OCI-M2 (cell line): ENCODE measurements around the gene CBX3.
"Not testable (repeated sequence)": the region's sequence is repeated elsewhere in the genome, so short reads cannot be mapped to it uniquely, and the experiment has no call there.

Experiments used
- DNase-seq: peaks from one replicate; lab custom pipeline; 2025; ENCODE audit not compliant: unreplicated experiment; lab: John Stamatoyannopoulos, UW

CBX3 gene

GRCh38 chr7:26200444-26201246 is 900 bp upstream of the CBX3 start, which contains the start of gene HNRNPA2B1:
Gene HNRNPA2B1, minus strand, starts transcription at chr7:26200746. Its CDS starts 169 bp downstream, at chr7:26200577.
- DNase-seq, result peak; percentile 86

GRCh38 chr7:26202019-26202990 is 760 bp downstream of the CBX3 start:
- no peak for DNase-seq

GRCh38 chr7:26203016-26203415 is 1.5 kb downstream of the CBX3 start:
- DNase-seq, result no peak

- no peak for DNase-seq
Observed at GRCh38 chr7:26208040-26208439, 6.5 kb downstream of the CBX3 start.

GRCh38 chr7:26212921-26213718 is 11.6 kb downstream of the CBX3 start:
- DNase-seq, result no peak

- DNase-seq, result no peak
Observed at GRCh38 chr7:26213807-26214515, 12.4 kb downstream of the CBX3 start.

- no peak for DNase-seq
Observed at GRCh38 chr7:26216049-26216448, 14.5 kb downstream of the CBX3 start.

- DNase-seq, result no peak
Observed at GRCh38 chr7:26224359-26224758, 22.8 kb downstream of the CBX3 start.

- no peak for DNase-seq
Observed at GRCh38 chr7:26227987-26228386, 26.4 kb downstream of the CBX3 start.

- no peak for DNase-seq
Observed at GRCh38 chr7:26233902-26234511, 32.5 kb downstream of the CBX3 start.

- no peak for DNase-seq
Observed at GRCh38 chr7:26237035-26237807, 35.7 kb downstream of the CBX3 start.

- DNase-seq, result no peak
Observed at GRCh38 chr7:26238032-26238431, 36.5 kb downstream of the CBX3 start.

- DNase-seq, result no peak
Observed at GRCh38 chr7:26245150-26245549, 43.6 kb downstream of the CBX3 start.

- no peak for DNase-seq
Observed at GRCh38 chr7:26250239-26250638, 48.7 kb downstream of the CBX3 start.

GRCh38 chr7:26261866-26262265 is 60.3 kb downstream of the CBX3 start:
- DNase-seq, result not testable (repeated sequence)
